ENCODE data around the gene SLC24A3.

Gene SLC24A3

DNA sequence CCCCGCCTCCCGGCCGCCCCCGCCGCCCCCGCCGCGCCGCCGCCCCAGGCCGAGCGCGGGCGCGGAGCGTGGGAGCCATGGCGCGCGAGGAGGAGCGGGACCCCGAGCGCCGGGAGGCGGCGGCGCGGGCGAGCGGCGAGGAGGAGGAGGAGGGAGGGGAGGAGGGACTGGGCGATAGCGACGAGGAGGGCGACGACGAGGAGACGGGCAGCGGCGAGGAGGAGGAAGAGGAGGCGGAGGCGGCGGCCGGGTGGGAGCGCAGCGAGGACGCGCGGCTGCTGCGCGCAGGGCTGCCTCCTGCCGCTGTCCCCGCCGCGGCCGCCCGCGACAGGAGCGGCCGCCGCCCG lies at the start of gene SLC24A3:
TSS of gene SLC24A3 (plus strand) at position 174 of the 347 bp plus-strand sequence.
- DNase-seq (ENCODE audit: low read depth), result no peak

DNA sequence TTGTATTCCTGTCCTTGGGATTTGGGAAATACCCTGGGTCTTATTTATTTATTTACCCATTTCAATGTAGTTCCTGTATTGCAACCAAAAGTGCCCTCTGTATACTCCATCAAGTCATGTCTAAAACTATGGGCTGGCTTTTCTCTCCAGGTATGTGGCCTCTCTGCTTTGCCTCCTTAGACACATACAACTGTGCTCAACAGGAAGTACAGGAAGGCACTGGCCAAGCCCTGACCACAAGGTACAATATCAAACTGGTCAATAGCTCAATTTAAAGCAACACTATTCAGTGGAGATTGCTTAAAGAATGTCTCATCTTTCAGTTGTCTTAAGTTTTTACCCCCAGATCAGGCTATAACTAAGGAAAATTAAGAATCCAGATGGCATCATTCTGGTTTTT lies 42.3 kb upstream of the SLC24A3 start:
- DNase-seq (ENCODE audit: low read depth), result no peak

DNA sequence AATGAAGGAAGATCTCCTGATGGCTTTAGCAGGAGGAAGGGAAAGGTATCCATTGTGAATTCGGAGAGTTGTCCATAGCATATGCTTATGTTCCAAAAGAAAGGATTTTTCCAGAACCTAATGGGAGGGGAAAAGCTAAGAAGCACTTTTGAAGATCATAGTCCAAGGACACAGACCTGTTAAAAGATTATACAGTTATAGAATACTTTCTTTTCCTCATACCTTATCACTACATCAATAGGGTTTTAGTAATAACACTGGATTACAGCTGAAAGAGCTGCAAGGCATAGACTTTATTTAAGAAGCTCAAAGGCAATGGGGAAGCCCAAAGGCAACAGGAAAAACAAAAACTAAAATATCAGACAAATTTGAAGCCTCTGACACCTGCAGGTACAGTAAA lies 39.8 kb upstream of the SLC24A3 start:
- no peak for DNase-seq (ENCODE audit: low read depth)

DNA sequence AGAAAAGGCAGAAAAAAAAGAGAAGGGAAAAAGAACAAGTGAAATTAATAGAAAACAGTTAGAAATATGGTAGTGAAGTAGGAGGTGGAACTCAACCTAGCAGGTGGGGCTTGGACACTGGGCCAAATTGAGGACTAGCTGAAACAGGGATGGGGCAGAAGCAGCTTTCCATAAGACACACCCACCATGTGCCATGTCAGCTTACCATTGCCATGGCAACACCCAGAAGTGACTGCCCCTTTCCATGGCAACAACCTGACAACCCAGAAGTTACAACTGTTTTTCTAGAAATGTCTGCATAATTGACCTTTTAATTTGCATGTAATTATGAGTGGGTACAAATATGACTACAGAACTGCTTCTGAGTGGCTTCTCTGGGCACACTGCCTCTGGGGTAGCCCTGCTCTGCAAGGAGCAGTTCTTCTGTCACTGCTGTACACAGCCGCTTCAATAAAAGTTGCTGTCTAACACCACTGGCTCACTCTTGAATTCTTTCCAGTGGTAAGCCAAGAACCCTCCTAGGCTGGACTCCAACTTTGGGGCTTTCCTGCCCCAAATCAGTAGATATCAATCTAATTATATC lies 35.9 kb upstream of the SLC24A3 start:
- DNase-seq (ENCODE audit: low read depth), result no peak

DNA sequence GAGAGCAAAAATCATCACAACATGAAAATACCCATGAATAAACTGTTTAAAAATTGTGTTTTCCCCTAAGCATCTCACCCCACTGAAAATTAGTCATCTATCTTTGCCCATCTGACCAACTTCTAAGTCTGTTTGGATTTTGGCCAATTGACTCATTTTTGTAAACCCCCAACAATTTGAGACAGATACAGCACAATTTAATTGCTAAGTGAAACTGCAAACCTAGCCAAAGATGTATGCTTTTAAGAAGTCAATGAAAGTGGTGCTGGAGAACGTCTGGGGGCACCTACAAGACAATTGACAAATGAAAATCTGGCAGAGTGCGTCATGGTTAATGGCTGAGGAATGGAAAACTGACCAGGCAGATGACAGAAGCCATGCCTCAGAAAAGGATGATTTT lies 30.9 kb upstream of the SLC24A3 start:
- peak; percentile 3 for DNase-seq (ENCODE audit: low read depth)

DNA sequence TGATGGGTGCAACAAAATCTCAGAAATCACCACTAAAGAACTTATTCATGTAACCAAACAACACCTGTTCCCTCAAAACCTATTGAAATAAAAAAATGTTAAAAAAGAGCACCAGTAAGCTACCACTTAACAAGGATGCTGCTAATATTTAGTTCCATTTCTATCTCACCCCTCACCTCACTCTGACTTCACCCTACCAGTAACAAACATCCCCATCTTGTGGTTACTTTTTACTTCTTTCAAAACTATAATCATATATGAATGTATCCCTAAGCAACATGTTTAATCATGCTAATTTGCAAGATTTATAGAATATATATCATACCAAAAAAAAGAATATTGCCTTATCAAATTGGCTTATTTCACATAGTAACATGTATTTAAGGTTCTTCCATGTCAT lies 27.4 kb upstream of the SLC24A3 start:
- DNase-seq (ENCODE audit: low read depth), result peak; percentile 8

DNA sequence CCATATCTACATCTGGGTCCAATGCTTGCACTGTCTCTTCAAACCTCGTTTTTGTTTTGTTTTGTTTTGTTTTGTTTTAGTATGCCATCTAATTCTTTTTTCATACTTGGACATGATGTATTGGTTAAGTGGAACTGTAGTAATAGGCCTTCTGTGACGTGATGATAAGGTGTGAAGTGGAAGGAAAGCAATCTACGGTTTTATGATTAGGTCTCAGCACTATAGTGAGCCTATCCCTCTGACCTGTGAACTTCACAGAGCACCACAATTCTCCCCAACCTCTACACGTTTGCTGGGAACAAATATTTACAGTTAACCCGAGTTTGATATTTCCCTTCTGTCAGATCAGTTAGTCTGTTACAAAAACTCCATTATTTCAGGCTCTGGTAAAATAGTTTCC lies 19.1 kb upstream of the SLC24A3 start:
- no peak for DNase-seq (ENCODE audit: low read depth)

DNA sequence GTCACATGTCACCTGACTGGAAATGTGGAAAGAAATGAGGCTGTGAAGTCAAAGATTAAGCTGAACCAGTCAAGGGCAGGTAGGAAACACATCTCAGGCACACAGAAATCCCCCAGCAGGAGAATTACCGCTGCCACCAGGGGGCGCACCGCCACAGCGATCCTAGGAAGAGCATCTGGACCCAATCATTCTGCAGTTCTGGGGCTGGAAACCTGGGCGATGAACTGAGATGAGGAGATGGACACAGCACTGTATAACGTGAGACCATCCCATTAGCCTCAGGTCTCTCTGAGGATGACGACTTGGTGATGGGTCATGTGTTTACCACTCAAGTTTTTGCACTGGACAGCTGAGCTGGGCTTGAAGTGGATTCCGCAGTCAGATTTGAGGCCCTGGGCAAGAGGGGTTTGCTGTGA lies 6.5 kb upstream of the SLC24A3 start:
- peak; percentile 62 for DNase-seq (ENCODE audit: low read depth)

DNA sequence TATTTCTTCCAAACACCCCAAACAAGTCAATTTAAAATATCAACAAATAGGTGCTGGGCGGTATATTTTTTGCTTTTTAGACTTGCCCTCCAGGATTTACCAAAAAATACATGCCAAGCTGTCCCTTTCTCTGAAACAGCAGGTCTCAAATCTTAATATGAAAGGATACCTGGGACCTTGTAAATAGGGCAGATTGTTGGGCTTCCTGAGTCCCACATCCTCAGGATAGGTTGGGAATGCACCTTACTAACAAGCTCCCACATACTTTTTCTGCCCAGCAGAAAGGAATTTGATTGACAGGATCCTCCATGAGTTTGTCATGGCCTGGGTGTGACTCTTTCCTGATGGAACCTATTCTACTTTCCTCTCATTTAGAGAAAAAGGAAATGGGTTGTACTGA lies 4.9 kb upstream of the SLC24A3 start:
- no peak for DNase-seq (ENCODE audit: low read depth)

DNA sequence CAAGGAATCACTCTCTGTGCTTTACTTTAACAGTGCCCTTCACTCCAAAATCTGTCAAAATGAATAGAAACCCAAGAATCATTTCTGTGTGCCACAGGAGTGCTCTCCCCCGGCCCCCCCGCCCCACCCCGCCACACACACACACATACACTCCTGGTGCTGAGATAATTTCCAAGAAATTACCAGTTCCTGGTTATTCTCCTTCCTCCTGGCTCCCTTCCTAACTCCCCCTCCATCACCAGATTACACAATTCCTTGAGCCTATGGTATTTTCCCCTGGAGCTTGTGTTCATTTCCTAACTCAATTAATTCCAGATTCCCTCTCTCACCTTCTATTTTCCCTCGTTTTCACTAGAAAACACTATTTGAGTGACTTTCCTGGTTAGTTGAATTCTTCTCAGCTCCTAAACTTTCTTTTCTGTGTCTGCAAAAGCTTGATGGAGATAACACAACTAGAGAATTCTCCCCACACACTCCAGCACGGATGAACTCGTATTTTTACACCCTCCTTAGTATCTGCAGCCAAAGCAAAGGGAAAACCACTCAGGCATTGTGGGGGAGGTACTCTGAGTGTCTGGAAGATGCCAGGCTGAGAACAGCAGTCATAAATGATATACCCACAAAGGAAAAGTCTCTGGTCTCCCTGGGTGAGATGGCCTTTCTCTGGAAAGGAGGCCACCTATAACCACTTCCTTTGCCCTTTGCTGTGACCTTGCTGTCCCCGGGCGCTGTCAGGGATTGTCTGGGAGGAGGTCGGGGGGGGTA lies 1.9 kb upstream of the SLC24A3 start:
- DNase-seq (ENCODE audit: low read depth), result no peak

DNA sequence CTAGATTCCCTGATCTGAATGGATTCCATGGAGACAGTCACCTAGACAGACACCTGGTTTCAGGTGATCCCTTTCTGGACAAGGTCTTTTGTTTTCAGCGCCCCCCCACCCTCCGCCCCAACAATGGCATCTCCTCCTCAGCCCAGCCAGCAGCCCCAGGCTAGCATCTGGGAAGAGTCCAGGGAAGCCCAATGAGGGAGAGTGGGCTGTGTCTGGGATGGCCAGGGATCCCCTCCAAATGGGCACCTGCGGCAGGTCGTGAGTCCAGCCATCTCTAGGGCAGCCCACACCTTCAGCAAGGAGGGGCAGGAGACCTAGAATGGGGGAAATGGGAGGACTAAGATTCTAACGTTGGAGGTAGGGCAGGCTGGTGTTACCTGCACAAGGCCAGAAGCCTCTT lies 1.2 kb upstream of the SLC24A3 start:
- DNase-seq (ENCODE audit: low read depth), result no peak

DNA sequence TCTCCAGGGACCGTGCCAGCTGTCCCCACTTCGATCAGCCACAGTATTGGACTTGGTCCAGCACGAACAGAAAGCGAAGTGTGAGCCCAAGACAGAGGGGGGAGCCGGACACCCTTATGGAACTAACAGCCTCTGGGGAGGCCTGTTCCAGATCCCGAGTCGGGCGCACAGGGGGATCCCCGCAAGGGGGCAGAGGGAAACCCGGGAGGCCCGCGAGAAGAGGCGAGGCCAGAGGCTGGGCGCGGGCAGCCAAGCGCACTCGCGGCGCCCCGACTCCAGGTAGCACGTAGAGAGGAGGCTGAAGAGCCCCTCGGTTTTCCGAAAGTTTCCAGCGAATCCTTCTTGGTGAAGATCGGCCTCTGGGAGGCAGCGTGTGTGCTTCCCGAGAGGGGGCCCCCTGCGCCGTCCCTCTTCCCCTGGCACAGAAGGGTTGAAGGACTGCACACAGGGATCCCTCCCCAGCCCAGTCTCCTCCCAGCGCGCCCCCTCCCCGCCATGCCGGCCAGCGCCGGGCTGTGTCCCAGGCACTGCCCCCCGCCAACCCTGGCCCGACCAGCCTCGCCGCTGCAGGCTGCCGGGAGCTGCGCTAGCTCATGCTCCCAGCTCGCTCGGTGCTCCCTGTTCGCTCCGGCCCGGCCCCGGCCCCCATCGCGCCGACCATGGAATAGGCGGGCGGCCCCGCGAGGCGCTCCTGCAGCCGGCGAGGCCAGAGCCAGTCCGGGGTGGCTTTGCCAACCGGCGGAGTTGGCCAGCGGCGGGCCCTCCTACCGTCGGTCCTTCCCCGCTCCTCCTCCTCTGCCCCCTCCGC lies 577 bp upstream of the SLC24A3 start:
- peak; percentile 7 for DNase-seq (ENCODE audit: low read depth)

DNA sequence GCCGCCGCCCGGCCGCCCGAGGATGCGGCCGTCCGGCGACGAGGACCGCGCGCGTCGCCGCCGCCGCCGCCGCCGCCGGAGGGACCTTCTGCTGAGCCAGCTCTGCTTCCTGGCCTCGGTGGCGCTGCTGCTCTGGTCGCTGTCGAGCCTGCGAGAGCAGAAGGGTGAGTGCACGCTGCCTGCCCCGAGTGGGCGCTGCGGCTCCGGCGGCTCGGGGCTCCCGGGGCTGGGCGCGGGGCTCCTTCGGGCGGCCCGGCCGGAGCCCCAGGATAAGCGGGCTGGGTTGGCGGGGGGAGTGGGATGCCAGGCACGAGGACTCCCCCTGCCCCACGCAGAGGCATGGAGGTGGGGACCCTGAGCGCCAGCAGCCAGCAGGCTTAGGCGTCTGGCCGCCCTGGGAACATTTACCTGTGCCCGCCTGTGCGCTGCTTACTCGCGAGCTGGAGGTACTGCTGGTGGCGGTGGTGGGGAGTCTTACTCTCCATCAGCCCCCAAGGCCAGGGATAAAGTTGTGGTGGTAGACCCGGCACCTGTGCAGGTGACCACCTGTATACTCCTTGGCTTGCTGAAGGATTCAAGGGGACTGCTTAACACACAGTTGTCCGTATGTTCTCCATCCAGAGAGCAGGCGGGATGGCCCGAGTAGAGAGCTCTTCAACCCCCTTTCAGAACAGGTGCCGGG lies 520 bp downstream of the SLC24A3 start:
- peak; percentile 52 for DNase-seq (ENCODE audit: low read depth)

DNA sequence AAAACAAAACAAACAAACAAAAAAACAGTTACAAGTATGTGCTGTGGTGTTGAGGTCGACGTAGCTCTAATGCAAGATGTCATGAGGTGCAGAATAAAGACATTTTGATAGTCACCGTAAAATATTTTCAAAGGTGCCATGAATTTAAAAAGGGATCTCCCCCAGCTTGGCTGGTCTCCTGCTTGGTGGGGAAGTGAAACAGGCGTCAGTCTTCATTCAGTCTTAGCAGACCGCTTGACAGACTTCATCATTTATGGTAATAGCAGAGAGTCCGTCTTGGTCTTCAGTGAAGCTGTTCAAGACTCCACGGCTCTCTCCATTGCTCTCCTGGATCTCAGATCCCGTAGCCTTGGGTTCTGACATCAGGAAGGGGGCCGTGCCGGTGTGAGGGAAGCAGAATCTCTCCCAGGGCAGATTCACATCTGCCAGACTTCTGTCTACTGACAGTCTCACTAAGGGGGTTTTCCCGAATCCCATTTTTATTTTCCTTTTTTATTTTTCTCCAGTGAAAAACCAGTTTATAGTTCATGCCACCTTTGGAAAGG lies 1.6 kb downstream of the SLC24A3 start:
- DNase-seq (ENCODE audit: low read depth), result no peak

DNA sequence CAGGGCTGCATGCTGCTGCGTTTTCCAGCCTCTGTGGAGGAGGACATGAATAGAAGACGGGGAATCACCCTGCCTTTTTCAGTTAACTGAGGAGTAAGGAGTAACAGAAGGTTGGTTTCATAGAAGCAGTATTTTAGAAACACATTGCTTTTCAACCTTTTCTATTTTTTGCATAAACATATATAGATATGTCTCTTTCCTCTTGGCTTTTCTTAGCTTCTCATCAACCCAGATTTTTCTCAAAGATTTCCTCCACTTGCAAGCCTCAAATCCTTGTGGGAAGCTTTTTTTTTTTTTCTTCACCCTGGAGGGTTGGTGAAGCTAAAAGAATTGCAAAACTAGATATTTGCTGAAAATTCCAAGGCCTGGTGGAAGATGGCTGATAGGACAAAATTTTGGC lies 6.0 kb downstream of the SLC24A3 start:
- no peak for DNase-seq (ENCODE audit: low read depth)

DNA sequence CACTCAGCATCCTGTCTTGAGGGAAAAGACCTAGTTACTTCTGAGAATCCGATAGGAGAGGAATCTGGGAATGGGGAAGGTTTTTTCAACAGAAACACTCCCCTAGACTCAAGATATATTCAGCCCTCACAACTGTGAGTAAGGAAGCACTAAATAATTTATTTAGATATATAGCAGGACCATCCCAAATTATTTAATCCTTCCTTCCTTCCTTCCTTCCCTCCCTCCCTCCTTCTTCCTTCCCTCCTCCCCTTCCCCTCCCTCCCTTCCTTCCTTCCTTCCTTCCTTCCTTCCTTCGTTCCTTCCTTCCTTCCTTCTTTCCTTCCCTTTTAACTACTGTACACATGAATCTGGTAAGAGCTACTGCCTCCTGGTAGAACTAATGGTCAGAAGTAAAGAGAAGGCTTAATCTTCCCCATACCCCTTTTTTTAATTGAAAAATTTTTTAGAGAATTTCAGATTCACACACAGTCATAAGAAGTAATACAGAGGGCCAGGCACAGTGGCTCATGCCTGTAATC lies 10.1 kb downstream of the SLC24A3 start:
- no peak for DNase-seq (ENCODE audit: low read depth)

DNA sequence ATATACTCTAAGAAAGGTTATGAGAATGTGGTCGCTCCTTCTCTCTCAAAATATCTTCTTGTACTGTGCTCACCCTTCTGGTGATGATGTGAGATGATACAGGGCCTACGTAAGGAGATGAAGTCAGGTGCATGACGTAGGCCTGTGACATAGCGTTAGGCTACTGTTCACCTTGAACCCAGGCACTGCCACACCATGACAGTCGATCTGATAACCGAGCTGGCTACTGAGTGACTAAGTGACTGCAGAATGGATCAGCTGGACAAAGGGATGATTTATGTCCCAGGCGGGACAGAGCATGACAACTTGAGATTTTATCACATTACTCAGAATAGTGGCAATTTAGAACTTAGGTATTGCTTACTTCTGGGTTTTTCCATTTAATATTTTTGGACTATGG lies 11.2 kb downstream of the SLC24A3 start:
- no peak for DNase-seq (ENCODE audit: low read depth)

DNA sequence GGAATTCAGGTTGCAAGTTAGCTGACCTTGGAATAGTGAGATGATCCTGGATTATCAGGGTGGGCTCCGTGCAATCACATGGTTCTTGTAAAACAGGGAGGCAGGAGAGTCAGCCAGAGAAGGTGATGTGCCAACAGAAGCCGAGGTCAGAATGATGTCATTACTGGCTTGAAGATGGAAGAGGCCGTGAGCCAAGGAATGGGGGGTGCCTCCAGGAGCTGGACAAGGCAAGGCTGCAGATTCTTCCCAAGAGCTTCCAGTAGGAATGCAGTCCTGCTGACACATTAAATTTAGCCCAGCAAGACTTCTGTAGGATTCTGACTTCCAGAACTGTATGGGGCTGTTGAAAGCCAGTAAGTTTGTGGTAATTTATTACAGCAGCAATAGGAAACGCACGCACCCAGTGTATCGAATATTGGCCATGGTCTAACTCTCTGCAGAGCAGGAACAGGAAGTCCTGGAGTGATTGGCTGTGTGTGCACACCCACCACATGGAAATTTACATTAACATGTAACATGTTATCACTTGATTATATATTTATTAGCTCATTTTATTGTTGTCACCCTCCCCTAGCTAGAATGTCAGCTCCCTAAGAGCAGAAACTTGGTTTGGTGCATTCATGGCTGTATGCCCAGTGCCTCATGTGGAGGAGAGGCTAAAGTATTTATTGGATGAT lies 19.1 kb downstream of the SLC24A3 start:
- DNase-seq (ENCODE audit: low read depth), result no peak

DNA sequence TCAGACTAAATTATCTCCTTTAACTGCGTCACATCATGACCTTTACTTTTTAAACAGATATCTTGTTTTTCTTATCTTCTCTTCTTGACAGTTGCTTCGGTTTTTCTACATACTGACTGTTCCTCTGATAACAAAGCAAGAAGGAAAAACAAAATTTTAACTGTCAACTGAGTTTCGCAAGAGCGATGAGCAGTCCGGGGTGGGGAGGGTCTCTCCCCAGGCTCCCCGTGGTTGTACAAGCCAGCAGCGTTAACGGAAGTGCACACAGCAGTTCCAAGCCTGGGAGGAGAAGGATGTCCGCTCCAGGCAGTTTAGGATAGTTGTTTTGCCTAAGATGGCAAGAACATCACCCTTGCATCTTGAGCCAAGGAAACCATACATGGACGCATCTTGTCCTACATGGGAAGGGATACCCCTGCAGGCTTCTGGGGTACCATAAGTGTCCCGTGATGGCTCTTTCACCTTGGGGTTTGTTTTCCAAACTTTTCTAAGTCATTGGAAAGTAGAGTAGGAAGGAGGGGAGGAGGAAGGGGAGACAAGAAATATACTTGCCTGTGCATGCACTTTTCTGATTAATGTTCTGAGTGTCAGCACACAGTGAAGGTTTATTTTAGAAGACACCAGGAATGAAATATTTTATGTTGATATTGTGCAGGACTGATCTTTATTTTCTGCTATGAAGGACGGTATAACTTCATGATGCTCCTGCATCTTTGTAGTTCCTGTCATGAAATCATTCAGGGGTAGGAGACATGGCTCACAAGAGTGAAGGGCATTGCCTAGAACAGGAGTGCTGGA lies 20.8 kb downstream of the SLC24A3 start:
- DNase-seq (ENCODE audit: low read depth), result no peak

DNA sequence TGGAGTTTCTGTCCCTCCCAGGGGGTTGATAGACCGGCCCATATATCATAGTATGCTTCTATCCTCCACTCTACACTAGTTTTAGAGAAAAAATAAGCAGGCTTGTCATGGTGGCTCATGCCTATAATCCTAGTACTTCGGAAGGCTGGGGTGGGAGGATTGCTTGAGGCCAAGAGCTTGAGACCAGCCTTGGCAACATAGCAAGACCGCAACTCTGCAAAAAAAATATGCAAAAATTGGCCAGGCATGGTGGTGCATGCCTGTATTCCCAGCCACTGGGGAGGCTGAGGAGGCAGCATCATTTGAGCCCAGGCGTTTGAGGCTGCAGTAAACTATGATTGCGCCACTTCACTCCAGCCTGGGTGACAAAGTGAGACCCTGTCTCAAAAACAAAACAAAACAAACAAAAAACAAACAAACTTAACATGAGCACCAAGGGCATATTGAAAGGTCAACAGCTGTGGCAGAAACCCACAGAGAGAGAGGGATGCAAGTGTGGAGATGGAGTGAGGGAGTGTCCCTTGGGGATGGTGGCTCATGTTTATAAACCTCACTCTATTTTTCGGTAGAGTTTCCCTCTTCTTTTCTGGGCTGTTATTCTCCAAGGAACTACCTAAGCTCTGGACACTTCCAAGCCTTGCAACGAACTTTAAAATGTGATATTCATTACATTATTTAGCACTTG lies 24.1 kb downstream of the SLC24A3 start:
- no peak for DNase-seq (ENCODE audit: low read depth)

Data from ELR (cell line).